Fibroblast of gingiva (primary cell): ENCODE results near the gene LYPLA2.

Source experiments
- DNase-seq: peaks from one replicate; pipeline ENCODE4 v3.0.0-alpha.2; 2011; ENCODE audit warnings: low read depth

Gene LYPLA2

DNA sequence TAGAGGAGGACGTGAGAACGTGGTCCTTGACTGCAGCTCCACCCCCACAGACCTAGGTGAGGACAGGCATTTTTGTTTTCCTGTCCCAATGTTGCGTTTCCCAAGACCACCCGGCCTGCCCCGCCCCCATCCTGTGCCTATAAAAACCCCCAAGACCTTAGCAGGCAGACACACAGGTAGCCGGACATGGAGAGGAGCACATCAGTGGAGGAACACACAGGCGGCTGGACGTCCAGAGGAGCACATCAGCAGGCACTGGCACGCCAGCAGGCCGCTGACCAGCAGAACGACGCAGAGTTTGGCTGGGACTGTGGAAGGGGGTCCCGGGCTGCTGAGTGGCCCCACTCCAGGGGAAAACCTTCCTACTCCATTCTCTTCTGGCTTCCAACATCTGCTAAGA lies 47.0 kb downstream of the LYPLA2 start:
- no peak for DNase-seq

DNA sequence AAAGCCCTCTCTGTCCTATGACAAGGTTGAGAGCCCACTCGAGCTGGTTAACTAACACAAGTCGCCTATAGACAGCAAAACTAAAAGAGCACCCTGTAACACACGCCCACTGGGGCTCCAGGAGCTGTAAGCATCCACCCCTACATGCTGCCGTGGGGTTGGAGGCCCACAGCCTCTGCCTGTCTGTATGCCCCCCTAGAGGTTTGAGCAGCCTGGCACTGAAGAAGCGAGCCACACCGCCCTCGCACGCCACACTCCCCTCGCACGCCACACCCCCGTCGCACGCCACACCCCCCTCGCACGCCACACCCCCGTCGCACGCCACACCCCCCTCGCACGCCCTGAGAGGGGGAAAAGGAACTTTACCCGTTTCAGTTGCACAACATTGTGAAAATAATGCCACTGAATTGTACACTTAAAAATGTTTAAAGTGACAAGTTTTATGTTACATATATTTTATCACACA lies 47.5 kb downstream of the LYPLA2 start:
- peak; percentile 42 for DNase-seq

DNA sequence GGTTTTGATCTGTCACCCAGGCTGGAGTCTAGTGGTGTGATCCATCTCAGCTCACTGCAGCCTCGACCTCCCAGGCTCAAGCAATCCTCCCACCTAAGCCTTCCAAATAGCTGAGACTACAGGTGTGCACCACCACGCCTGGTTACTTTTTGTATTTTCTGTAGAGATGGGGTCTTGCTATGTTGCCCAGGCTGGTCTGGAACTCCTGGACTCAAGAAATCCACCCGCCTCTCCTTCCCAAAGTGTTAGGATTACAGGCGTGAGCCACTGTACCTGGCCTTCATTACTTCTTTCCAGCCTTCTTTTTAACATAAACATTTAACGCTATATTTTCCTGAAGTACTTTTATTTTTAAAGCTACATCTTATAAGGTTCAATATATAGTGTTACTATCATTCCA lies 52.7 kb downstream of the LYPLA2 start:
- DNase-seq, result no peak
